SK-N-SH treated with all-trans-retinoic acid at 6 μM for 48 hours (cell line): Measurements from ENCODE around the gene PTEN.

Experiments
- ESRRG ChIP-seq: fragments of 250-450 bp; sonication (Bioruptor Pico); IDR thresholded peaks from 2 replicates; pipeline ENCODE4 v1.6.1; 2021; ENCODE audit warnings: mild to moderate bottlenecking
- TCF4 ChIP-seq: fragments of 250-450 bp; sonication (Bioruptor Pico); IDR thresholded peaks from 2 replicates; pipeline ENCODE4 v1.8.0; 2021; ENCODE audit warnings: mild to moderate bottlenecking, moderate library complexity, borderline replicate concordance
- ZFP3 ChIP-seq: fragments of 250-450 bp; sonication (Bioruptor Pico); IDR thresholded peaks from 2 replicates; pipeline ENCODE4 v1.5.0; 2020; ENCODE audit warnings: mild to moderate bottlenecking, moderate library complexity
- ZNF565 ChIP-seq: fragments of 450-650 bp; formaldehyde crosslinking; conservative IDR thresholded peaks from 2 replicates; pipeline ENCODE4 v1.5.0; 2020; ENCODE audit warnings: low read depth, mild to moderate bottlenecking, moderate library complexity
- TF ChIP-seq, protein P1 (sequence below): fragments of 250-450 bp; sonication (Bioruptor Pico); IDR thresholded peaks from 2 replicates; pipeline ENCODE4 v1.8.0; 2020; ENCODE audit warnings: mild to moderate bottlenecking, moderate library complexity, borderline replicate concordance

DNA sequence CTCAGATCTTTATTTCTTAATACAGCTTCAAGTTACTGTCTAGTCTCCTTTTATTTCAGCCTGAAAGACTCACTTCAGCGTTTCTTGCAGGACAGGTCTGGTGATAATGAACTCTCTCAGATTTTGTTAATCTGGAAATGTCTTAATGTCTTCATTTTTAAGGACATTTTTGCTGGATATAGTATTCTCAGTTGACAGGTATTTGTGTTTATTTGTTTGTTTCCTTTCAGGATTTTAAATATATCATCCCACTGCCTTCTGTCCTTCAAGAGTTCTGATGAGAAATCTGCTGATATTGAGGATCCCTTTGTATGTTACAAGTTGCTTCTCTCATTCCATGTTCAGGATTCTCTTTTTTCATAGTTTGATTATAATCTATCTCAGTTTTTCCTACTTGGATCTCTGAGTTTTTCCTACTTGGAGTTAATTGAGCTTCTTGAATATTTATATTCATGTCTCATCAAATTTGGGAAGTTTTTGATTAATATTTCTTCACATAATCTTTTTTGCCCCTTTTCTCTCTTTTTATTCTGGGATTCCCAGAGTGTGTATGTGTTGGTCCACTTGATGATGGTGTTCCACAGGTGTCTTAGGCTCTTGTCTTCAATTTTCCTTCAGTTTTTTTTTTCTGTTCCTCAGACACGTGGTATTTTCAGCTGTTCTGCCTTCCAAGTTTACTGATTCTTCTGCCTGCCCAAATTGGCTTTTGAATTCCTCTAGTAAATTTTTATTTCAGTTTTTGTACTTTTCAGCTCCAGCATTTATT lies 49.9 kb downstream of the PTEN start:
- TF ChIP-seq ZFP3 (CRISPR knock-in tag) (no peak), ESRRG (CRISPR knock-in tag) (no peak), TCF4 (CRISPR knock-in tag) (no peak), ZNF565 (CRISPR knock-in tag) (no peak)
- TF ChIP-seq, protein P1, sequence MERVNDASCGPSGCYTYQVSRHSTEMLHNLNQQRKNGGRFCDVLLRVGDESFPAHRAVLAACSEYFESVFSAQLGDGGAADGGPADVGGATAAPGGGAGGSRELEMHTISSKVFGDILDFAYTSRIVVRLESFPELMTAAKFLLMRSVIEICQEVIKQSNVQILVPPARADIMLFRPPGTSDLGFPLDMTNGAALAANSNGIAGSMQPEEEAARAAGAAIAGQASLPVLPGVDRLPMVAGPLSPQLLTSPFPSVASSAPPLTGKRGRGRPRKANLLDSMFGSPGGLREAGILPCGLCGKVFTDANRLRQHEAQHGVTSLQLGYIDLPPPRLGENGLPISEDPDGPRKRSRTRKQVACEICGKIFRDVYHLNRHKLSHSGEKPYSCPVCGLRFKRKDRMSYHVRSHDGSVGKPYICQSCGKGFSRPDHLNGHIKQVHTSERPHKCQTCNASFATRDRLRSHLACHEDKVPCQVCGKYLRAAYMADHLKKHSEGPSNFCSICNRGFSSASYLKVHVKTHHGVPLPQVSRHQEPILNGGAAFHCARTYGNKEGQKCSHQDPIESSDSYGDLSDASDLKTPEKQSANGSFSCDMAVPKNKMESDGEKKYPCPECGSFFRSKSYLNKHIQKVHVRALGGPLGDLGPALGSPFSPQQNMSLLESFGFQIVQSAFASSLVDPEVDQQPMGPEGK (CRISPR knock-in tag) = no peak
